ENCODE results near the gene COL12A1. TPM values are rescaled to one million over a fixed set of nuclear protein-coding genes. Genes with fewer than 3 reads are reported as not detected.

Gene COL12A1
- total RNA-seq, result 100 to 1,000 TPM; 219 to 222 TPM
- long read RNA-seq, donor 1, partial matches to known transcripts, result 51 of 59 reads
- long read RNA-seq, donor 1, other reads (novel, unspliced or antisense), result 8 of 59 reads
- long read RNA-seq, donor 2, partial matches to known transcripts, result 34 of 34 reads
- long read RNA-seq, donor 2, other reads (novel, unspliced or antisense), result 0 of 34 reads

GRCh38 chr6:75205776-75206575 is at the start of gene COL12A1:
TSS of gene COL12A1 (minus strand) at chr6:75206053. CDS start at chr6:75202792, 3,261 bp downstream.
- intact Hi-C loops (cut with DNase I), result loop anchor here (2.0 to 10.0 kb wide), 6 partner anchors 791 to 1471 kb away; no protein-coding TSS in a partner anchor
- DNase-seq (ENCODE audit: low spot score), result peak; percentile 99

GRCh38 chr6:75250552-75250951 is 44.7 kb upstream of the COL12A1 start:
- no peak for DNase-seq (ENCODE audit: low spot score)
- intact Hi-C loops (cut with DNase I), result no loop called here

- DNase-seq (ENCODE audit: low spot score), result no peak
- intact Hi-C loops (cut with DNase I), result no loop called here
Measured at GRCh38 chr6:75249837-75250236, 44.0 kb upstream of the COL12A1 start.

GRCh38 chr6:75246386-75246785 is 40.5 kb upstream of the COL12A1 start:
- intact Hi-C loops (cut with DNase I), result no loop called here
- DNase-seq (ENCODE audit: low spot score), result no peak

GRCh38 chr6:75244063-75244584 is 38.3 kb upstream of the COL12A1 start:
- no peak for DNase-seq (ENCODE audit: low spot score)
- intact Hi-C loops (cut with DNase I), result no loop called here

GRCh38 chr6:75243333-75244062 is 37.6 kb upstream of the COL12A1 start, which contains the start of gene COX7A2:
TSS of gene COX7A2 (minus strand) at chr6:75243801. CDS start at chr6:75243734, 67 bp downstream.
- peak; percentile 96 for DNase-seq (ENCODE audit: low spot score)
- intact Hi-C loops (cut with DNase I), result no loop called here

GRCh38 chr6:75236630-75237029 is 30.8 kb upstream of the COL12A1 start:
- no peak for DNase-seq (ENCODE audit: low spot score)
- intact Hi-C loops (cut with DNase I), result no loop called here

GRCh38 chr6:75235271-75235670 is 29.4 kb upstream of the COL12A1 start:
- no peak for DNase-seq (ENCODE audit: low spot score)
- intact Hi-C loops (cut with DNase I), result no loop called here

GRCh38 chr6:75234126-75234865 is 28.4 kb upstream of the COL12A1 start:
- DNase-seq (ENCODE audit: low spot score), result no peak
- intact Hi-C loops (cut with DNase I), result no loop called here

- intact Hi-C loops (cut with DNase I), result no loop called here
- DNase-seq (ENCODE audit: low spot score), result no peak
Measured at GRCh38 chr6:75233092-75233615, 27.3 kb upstream of the COL12A1 start.

GRCh38 chr6:75230484-75231325 is 24.9 kb upstream of the COL12A1 start:
- no peak for DNase-seq (ENCODE audit: low spot score)
- intact Hi-C loops (cut with DNase I), result no loop called here

GRCh38 chr6:75224303-75224926 is 18.6 kb upstream of the COL12A1 start:
- no peak for DNase-seq (ENCODE audit: low spot score)
- intact Hi-C loops (cut with DNase I), result no loop called here

- intact Hi-C loops (cut with DNase I), result no loop called here
Measured at GRCh38 chr6:75223428-75223827, 17.6 kb upstream of the COL12A1 start.

GRCh38 chr6:75222261-75222660 is 16.4 kb upstream of the COL12A1 start:
- intact Hi-C loops (cut with DNase I), result no loop called here
- DNase-seq (ENCODE audit: low spot score), result no peak

More at GRCh38 chr6:75223428-75223827, 17.6 kb upstream of the COL12A1 start:
- DNase-seq (ENCODE audit: low spot score), result no peak

GRCh38 chr6:75221116-75221515 is 15.3 kb upstream of the COL12A1 start:
- no peak for DNase-seq (ENCODE audit: low spot score)
- intact Hi-C loops (cut with DNase I), result no loop called here

GRCh38 chr6:75220357-75220756 is 14.5 kb upstream of the COL12A1 start:
- no peak for DNase-seq (ENCODE audit: low spot score)
- intact Hi-C loops (cut with DNase I), result no loop called here

- DNase-seq (ENCODE audit: low spot score), result no peak
- intact Hi-C loops (cut with DNase I), result loop anchor here in 1 of 2 donors (10.0 kb wide), 1 partner anchor 1484 kb away; no protein-coding TSS in a partner anchor
Measured at GRCh38 chr6:75219263-75219662, 13.4 kb upstream of the COL12A1 start.

Data from posterior vena cava (tissue), 2 donors.